Esophagus squamous epithelium (tissue), 5 donors: ENCODE measurements around the gene CPED1. TPM values are rescaled to one million over a fixed set of nuclear protein-coding genes. Genes with fewer than 3 reads are reported as not detected.
A peak's percentile ranks its signal among the peaks of the same experiment; 100 is the strongest.
"Not testable (repeated sequence)": the region's sequence is repeated elsewhere in the genome, so short reads cannot be mapped to it uniquely, and the experiment has no call there.

Experiments
- DNase-seq: peaks from one replicate; lab custom pipeline; 2025; lab: John Stamatoyannopoulos, UW
- H3K27ac ChIP-seq, 4 donors: fragments of 200-600 bp; sonication (generic); one replicate each; pipeline ENCODE4 v1.5.1; 2016 to 2019; ENCODE audit warnings: mild to moderate bottlenecking in 1 of 4
- H3K27me3 ChIP-seq, 4 donors: fragments of 200-600 bp; sonication (generic); 1 replicate in 3 of 4; 2 replicates in 1 of 4; pipeline versions ENCODE4 v1.5.1 to v1.6.0; 2017 to 2021; ENCODE audit warnings: antibody characterized with exemption in 1 of 4
- H3K36me3 ChIP-seq, 3 donors: fragments of 200-600 bp; sonication (generic); one replicate each; pipeline ENCODE4 v1.5.1; 2016 to 2019
- H3K4me1 ChIP-seq, 3 donors: fragments of 200-600 bp; sonication (generic); one replicate each; pipeline ENCODE4 v1.5.1; 2017 to 2019
- H3K4me3 ChIP-seq, 4 donors: fragments of 200-600 bp; sonication (generic); 1 replicate in 3 of 4; 2 replicates in 1 of 4; pipeline ENCODE4 v1.5.1; 2016 to 2019; ENCODE audit warnings: mild to moderate bottlenecking in 2 of 4, moderate library complexity in 1 of 4
- H3K9me3 ChIP-seq, 3 donors: fragments of 200-600 bp; sonication (generic); one replicate each; pipeline ENCODE4 v1.5.1; 2016 to 2019
- CTCF ChIP-seq, 6 experiments: fragments of 450-650 bp in 4 of 6; fragments of 200-600 bp in 2 of 6; sonication (generic) in 2 of 6; IDR thresholded peaks; one replicate each; pipeline ENCODE4 v1.5.1; 2016 to 2019; ENCODE audit warnings: antibody characterized with exemption in 6 of 6, mild to moderate bottlenecking in 4 of 6, moderate library complexity in 4 of 6
- POLR2A ChIP-seq, 4 donors: fragments of 450-650 bp; IDR thresholded peaks; one replicate each; pipeline ENCODE4 v1.6.1; 2017; ENCODE audit warnings: antibody characterized with exemption in 4 of 4, mild to moderate bottlenecking in 4 of 4, moderate library complexity in 3 of 4
- WGBS, 2 donors: methylation state at CpG; one replicate each; pipeline ENCODE4 v1.1.5; 2018; 5-methylcytosine and 5-hydroxymethylcytosine counted together
- intact Hi-C: fragments of 100-400 bp; cut with DNase I; formaldehyde crosslinking; loops from one replicate; pipeline ENCODE4 v1.15.0; 2022
- total RNA-seq, 4 donors: library from RNA; depleted of rRNA; stranded (reverse); fragments of >200 nt; gene quantifications; one replicate each; pipeline ENCODE4 v1.1.0, GENCODE V29; 2016
- donor health status: DM: yes; HTN: yes; CAD: no.

The CPED1 gene
- total RNA-seq, 4 donors from 2014 or later, result 0.61 to 6.3 (median 2.3) TPM

- Histone ChIP-seq H3K4me3 (no peak overlapping the region), H3K27ac (peak overlapping the region in 2 of 4 donors; percentile 38 to 56), H3K4me1 (peaks cover 0 to 10% (median 0%) of the 10 kb centered on the region in 3 donors), H3K36me3 (no peaks in the 10 kb centered on the region), H3K27me3 (peaks cover 0 to 5% (median 0%) of the 10 kb centered on the region in 4 donors), H3K9me3 (no peaks in the 10 kb centered on the region)
- DNase-seq, result no peak
- TF ChIP-seq CTCF (IDR thresholded peaks at IDR 0.05) (no peak), POLR2A (IDR thresholded peaks at IDR 0.05) (no peak)
- 58 to 66% methylated on average over 3 of the region's 3 CpGs for WGBS, 2 donors
- intact Hi-C loops, result no loop called here
Observed at GRCh38 chr7:121001234-121001906, 12.9 kb downstream of the CPED1 start.

GRCh38 chr7:121002048-121002756 is 13.7 kb downstream of the CPED1 start:
- peaks cover 0 to 5% (median 0%) of the 10 kb centered on the region in 4 donors for H3K27me3 ChIP-seq
- intact Hi-C loops, result no loop called here
- peak overlapping the region in 3 of 4 donors; percentile 29 to 46 (median 38) for H3K27ac ChIP-seq
- no peak overlapping the region for H3K4me3 ChIP-seq
- DNase-seq, result no peak
- no peaks in the 10 kb centered on the region for H3K36me3 ChIP-seq
- TF ChIP-seq POLR2A (IDR thresholded peaks at IDR 0.05) (no peak), CTCF (IDR thresholded peaks at IDR 0.05) (no peak)
- peaks cover 0 to 4% (median 0%) of the 10 kb centered on the region in 3 donors for H3K4me1 ChIP-seq
- WGBS, 2 donors, result 51 to 53% methylated on average over 2 of the region's 2 CpGs
- no peaks in the 10 kb centered on the region for H3K9me3 ChIP-seq

- Histone ChIP-seq H3K9me3 (no peaks in the 10 kb centered on the region), H3K27me3 (peaks cover 0 to 5% (median 0%) of the 10 kb centered on the region in 4 donors), H3K4me3 (no peak overlapping the region), H3K4me1 (peaks cover 0 to 4% (median 0%) of the 10 kb centered on the region in 3 donors), H3K36me3 (no peaks in the 10 kb centered on the region), H3K27ac (peak overlapping the region in 3 of 4 donors; percentile 36 to 47 (median 38))
- no peak for TF ChIP-seq POLR2A (IDR thresholded peaks at IDR 0.05)
- no peak for TF ChIP-seq CTCF (IDR thresholded peaks at IDR 0.05)
- intact Hi-C loops, result no loop called here
- WGBS, 2 donors, result 70 to 75% methylated on average over 5 of the region's 5 CpGs
- no peak for DNase-seq
Observed at GRCh38 chr7:121002757-121003200, 14.3 kb downstream of the CPED1 start.

- Histone ChIP-seq H3K4me3 (no peak overlapping the region), H3K27me3 (peaks cover 0 to 5% (median 0%) of the 10 kb centered on the region in 4 donors), H3K4me1 (peaks cover 0 to 4% (median 0%) of the 10 kb centered on the region in 3 donors), H3K36me3 (no peaks in the 10 kb centered on the region), H3K9me3 (no peaks in the 10 kb centered on the region), H3K27ac (no peak overlapping the region)
- TF ChIP-seq POLR2A (IDR thresholded peaks at IDR 0.05) (no peak), CTCF (IDR thresholded peaks at IDR 0.05) (no peak)
- intact Hi-C loops, result no loop called here
- WGBS, 2 donors, result 47 to 49% methylated on average over 4 to 5 of the region's 5 CpGs
- DNase-seq, result no peak
Observed at GRCh38 chr7:121003986-121004685, 15.6 kb downstream of the CPED1 start.

GRCh38 chr7:121005058-121005457 is 16.5 kb downstream of the CPED1 start:
- H3K27ac ChIP-seq, H3K36me3 ChIP-seq: not testable (repeated sequence)
- WGBS, 2 donors, result 87 to 94% methylated on average over 4 of the region's 4 CpGs

More at GRCh38 chr7:121005058-121005457, 16.5 kb downstream of the CPED1 start:
- H3K9me3 ChIP-seq, H3K4me1 ChIP-seq, DNase-seq, H3K27me3 ChIP-seq, H3K4me3 ChIP-seq, intact Hi-C loops: not testable (repeated sequence)
